ENCODE data around the gene NME2.

NME2 gene

GRCh38 chr17:51203838-51204237, 37.6 kb downstream of the NME2 start:
- no peak for DNase-seq (ENCODE audit: low spot score)

- no peak for DNase-seq (ENCODE audit: low spot score)
Measured at GRCh38 chr17:51214920-51215319, 48.7 kb downstream of the NME2 start.

GRCh38 chr17:51217946-51218345, 51.7 kb downstream of the NME2 start:
- DNase-seq (ENCODE audit: low spot score) = no peak

GRCh38 chr17:51221322-51221721, 55.1 kb downstream of the NME2 start:
- DNase-seq (ENCODE audit: low spot score) = no peak

Data from NAMALWA (cell line).